ENCODE measurements around the gene SLC22A23.

SLC22A23 gene

GRCh38 chr6:3412779-3413500 is 43.9 kb downstream of the SLC22A23 start:
- TF ChIP-seq YY1 (IDR thresholded peaks at IDR 0.05; ENCODE audit: insufficient read depth, insufficient read length) (no peak), ZNF274 (IDR thresholded peaks at IDR 0.05; ENCODE audit: low read depth, low read length) (no peak), SUZ12 (IDR thresholded peaks at IDR 0.05; ENCODE audit: extremely low read depth, insufficient read depth, insufficient read length) (no peak)
- Histone ChIP-seq H3K4me1 (ENCODE audit: insufficient read depth, insufficient read length) (peaks cover 11% of the 10 kb centered on the region), H3K9ac (ENCODE audit: insufficient read length, low read depth) (no peak overlapping the region)

GRCh38 chr6:3411967-3412778 is 44.7 kb downstream of the SLC22A23 start:
- H3K9me3 ChIP-seq (ENCODE audit: insufficient read depth, low read length) = peaks cover 10% of the 10 kb centered on the region; the same call in 1 of the 2 replicates
- no peak for DNase-seq (ENCODE audit: low read depth, low spot score)
- H3K4me1 ChIP-seq (ENCODE audit: insufficient read depth, insufficient read length) = peaks cover 11% of the 10 kb centered on the region
- H3K4me3 ChIP-seq (ENCODE audit: insufficient read length, low read depth) = no peak overlapping the region
- H3K27me3 ChIP-seq (ENCODE audit: insufficient read depth, insufficient read length) = no peaks in the 10 kb centered on the region
- H3K36me3 ChIP-seq (ENCODE audit: insufficient read depth, insufficient read length, low read length) = peaks cover 4% of the 10 kb centered on the region
- H3K9ac ChIP-seq (ENCODE audit: insufficient read length, low read depth) = no peak overlapping the region
- TF ChIP-seq ZNF274 (IDR thresholded peaks at IDR 0.05; ENCODE audit: low read depth, low read length) (no peak), YY1 (IDR thresholded peaks at IDR 0.05; ENCODE audit: insufficient read depth, insufficient read length) (no peak), SUZ12 (IDR thresholded peaks at IDR 0.05; ENCODE audit: extremely low read depth, insufficient read depth, insufficient read length) (no peak)

More at GRCh38 chr6:3412779-3413500, 43.9 kb downstream of the SLC22A23 start:
- no peak for DNase-seq (ENCODE audit: low read depth, low spot score)
- H3K4me3 ChIP-seq (ENCODE audit: insufficient read length, low read depth) = no peak overlapping the region
- peaks cover 4% of the 10 kb centered on the region for H3K36me3 ChIP-seq (ENCODE audit: insufficient read depth, insufficient read length, low read length)
- H3K27me3 ChIP-seq (ENCODE audit: insufficient read depth, insufficient read length) = no peaks in the 10 kb centered on the region
- peaks cover 10% of the 10 kb centered on the region; the same call in 1 of the 2 replicates for H3K9me3 ChIP-seq (ENCODE audit: insufficient read depth, low read length)

- Histone ChIP-seq H3K36me3 (ENCODE audit: insufficient read depth, insufficient read length, low read length) (peaks cover 4% of the 10 kb centered on the region), H3K9me3 (ENCODE audit: insufficient read depth, low read length) (peaks cover 10% of the 10 kb centered on the region; the same call in 1 of the 2 replicates), H3K4me3 (ENCODE audit: insufficient read length, low read depth) (no peak overlapping the region), H3K4me1 (ENCODE audit: insufficient read depth, insufficient read length) (peaks cover 6% of the 10 kb centered on the region), H3K27me3 (ENCODE audit: insufficient read depth, insufficient read length) (no peaks in the 10 kb centered on the region), H3K9ac (ENCODE audit: insufficient read length, low read depth) (no peak overlapping the region)
- peak; percentile 52 for DNase-seq (ENCODE audit: low read depth, low spot score)
- TF ChIP-seq YY1 (IDR thresholded peaks at IDR 0.05; ENCODE audit: insufficient read depth, insufficient read length) (no peak), SUZ12 (IDR thresholded peaks at IDR 0.05; ENCODE audit: extremely low read depth, insufficient read depth, insufficient read length) (no peak), ZNF274 (IDR thresholded peaks at IDR 0.05; ENCODE audit: low read depth, low read length) (no peak)
Measured at GRCh38 chr6:3410385-3411360, 46.2 kb downstream of the SLC22A23 start.

GRCh38 chr6:3409699-3410384 is 47.0 kb downstream of the SLC22A23 start:
- Histone ChIP-seq H3K9ac (ENCODE audit: insufficient read length, low read depth) (no peak overlapping the region), H3K4me3 (ENCODE audit: insufficient read length, low read depth) (no peak overlapping the region), H3K36me3 (ENCODE audit: insufficient read depth, insufficient read length, low read length) (peaks cover 4% of the 10 kb centered on the region), H3K4me1 (ENCODE audit: insufficient read depth, insufficient read length) (peaks cover 1% of the 10 kb centered on the region), H3K27me3 (ENCODE audit: insufficient read depth, insufficient read length) (no peaks in the 10 kb centered on the region), H3K9me3 (ENCODE audit: insufficient read depth, low read length) (peaks cover 10% of the 10 kb centered on the region; the same call in 1 of the 2 replicates)
- TF ChIP-seq SUZ12 (IDR thresholded peaks at IDR 0.05; ENCODE audit: extremely low read depth, insufficient read depth, insufficient read length) (no peak), YY1 (IDR thresholded peaks at IDR 0.05; ENCODE audit: insufficient read depth, insufficient read length) (no peak), ZNF274 (IDR thresholded peaks at IDR 0.05; ENCODE audit: low read depth, low read length) (no peak)
- no peak for DNase-seq (ENCODE audit: low read depth, low spot score)

GRCh38 chr6:3408665-3409064 is 48.2 kb downstream of the SLC22A23 start:
- no peaks in the 10 kb centered on the region for H3K27me3 ChIP-seq (ENCODE audit: insufficient read depth, insufficient read length)
- no peak overlapping the region for H3K9ac ChIP-seq (ENCODE audit: insufficient read length, low read depth)
- peaks cover 10% of the 10 kb centered on the region; the same call in 1 of the 2 replicates for H3K9me3 ChIP-seq (ENCODE audit: insufficient read depth, low read length)
- H3K4me1 ChIP-seq (ENCODE audit: insufficient read depth, insufficient read length) = no peaks in the 10 kb centered on the region
- DNase-seq (ENCODE audit: low read depth, low spot score) = no peak
- TF ChIP-seq YY1 (IDR thresholded peaks at IDR 0.05; ENCODE audit: insufficient read depth, insufficient read length) (no peak), ZNF274 (IDR thresholded peaks at IDR 0.05; ENCODE audit: low read depth, low read length) (no peak), SUZ12 (IDR thresholded peaks at IDR 0.05; ENCODE audit: extremely low read depth, insufficient read depth, insufficient read length) (no peak)
- no peak overlapping the region for H3K4me3 ChIP-seq (ENCODE audit: insufficient read length, low read depth)
- peaks cover 4% of the 10 kb centered on the region for H3K36me3 ChIP-seq (ENCODE audit: insufficient read depth, insufficient read length, low read length)

GRCh38 chr6:3407840-3408239 is 49.0 kb downstream of the SLC22A23 start:
- H3K4me3 ChIP-seq (ENCODE audit: insufficient read length, low read depth) = no peak overlapping the region
- H3K4me1 ChIP-seq (ENCODE audit: insufficient read depth, insufficient read length) = no peaks in the 10 kb centered on the region
- no peak for DNase-seq (ENCODE audit: low read depth, low spot score)
- H3K9ac ChIP-seq (ENCODE audit: insufficient read length, low read depth) = no peak overlapping the region
- H3K9me3 ChIP-seq (ENCODE audit: insufficient read depth, low read length) = peaks cover 7% of the 10 kb centered on the region; the same call in 1 of the 2 replicates
- no peak for TF ChIP-seq ZNF274 (IDR thresholded peaks at IDR 0.05; ENCODE audit: low read depth, low read length)
- no peak for TF ChIP-seq SUZ12 (IDR thresholded peaks at IDR 0.05; ENCODE audit: extremely low read depth, insufficient read depth, insufficient read length)
- TF ChIP-seq YY1 (IDR thresholded peaks at IDR 0.05; ENCODE audit: insufficient read depth, insufficient read length) = no peak
- H3K27me3 ChIP-seq (ENCODE audit: insufficient read depth, insufficient read length) = no peaks in the 10 kb centered on the region
- no peaks in the 10 kb centered on the region for H3K36me3 ChIP-seq (ENCODE audit: insufficient read depth, insufficient read length, low read length)
